ENCODE results near the gene CFB. TPM values are rescaled to one million over a fixed set of nuclear protein-coding genes. Genes with fewer than 3 reads are reported as not detected.
A peak's percentile ranks its signal among the peaks of the same experiment; 100 is the strongest.

CFB gene
- total and polyA plus RNA-seq, 2 of the 13 experiments (the other 11 are each of a cell fraction or from before 2014, with no cell fraction given): 171 to 513 TPM

- TF ChIP-seq AHDC1 (CRISPR knock-in tag; IDR thresholded peaks at IDR 0.05; ENCODE audit: borderline replicate concordance) (0 out of 2 replicates have a peak, but pooled peaks have one; percentile 42), ZNF503 (CRISPR knock-in tag; IDR thresholded peaks at IDR 0.05) (peak; percentile 81; the same call in 1 of the 2 replicates), ZNF720 (CRISPR knock-in tag; IDR thresholded peaks at IDR 0.05) (no peak), ZNF160 (CRISPR knock-in tag; IDR thresholded peaks at IDR 0.05) (peak; percentile 67), TBP (CRISPR knock-in tag; IDR thresholded peaks at IDR 0.05) (no peak), HMG20A (CRISPR knock-in tag; IDR thresholded peaks at IDR 0.05; ENCODE audit: borderline replicate concordance) (peak; percentile 14; the same call in 1 of the 2 replicates), NR2F2 (IDR thresholded peaks at IDR 0.05; ENCODE audit: borderline replicate concordance, low read depth) (peak; percentile 93), ZNF225 (CRISPR knock-in tag; IDR thresholded peaks at IDR 0.05) (no peak), SALL2 (CRISPR knock-in tag; IDR thresholded peaks at IDR 0.05) (peak; percentile 96), MAF1 (CRISPR knock-in tag; IDR thresholded peaks at IDR 0.05; ENCODE audit: borderline replicate concordance) (0 out of 2 replicates have a peak, but pooled peaks have one; percentile 65), MBNL3 (CRISPR knock-in tag; conservative IDR thresholded peaks at IDR 0.05) (no peak), MEIS1 (CRISPR knock-in tag; IDR thresholded peaks at IDR 0.05; ENCODE audit: borderline replicate concordance) (0 out of 2 replicates have a peak, but pooled peaks have one; percentile 50), CBX2 (IDR thresholded peaks at IDR 0.05; ENCODE audit: low read depth, low read length) (no peak), CBX2 (CRISPR knock-in tag; IDR thresholded peaks at IDR 0.05; ENCODE audit: low read depth) (no peak), ZNF512 (CRISPR knock-in tag; IDR thresholded peaks at IDR 0.05) (no peak), ZNF780A (CRISPR knock-in tag; IDR thresholded peaks at IDR 0.05) (no peak), SOX6 (IDR thresholded peaks at IDR 0.05) (no peak), SOX6 (CRISPR knock-in tag; IDR thresholded peaks at IDR 0.05) (peak; percentile 83), MXD4 (CRISPR knock-in tag; IDR thresholded peaks at IDR 0.05) (peak; percentile 84; the same call in 1 of the 2 replicates), ZNF382 (CRISPR knock-in tag; IDR thresholded peaks at IDR 0.05; ENCODE audit: borderline replicate concordance) (no peak), KDM3A (CRISPR knock-in tag; IDR thresholded peaks at IDR 0.05; ENCODE audit: low read depth) (peak; percentile 98)
These were observed 13.1 kb downstream of the CFB start, which contains the start of the genes NELFE and SKIC2 (continued) for GRCh38 chr6:31958741-31959739.
